HG03060 (cell line): ENCODE data around the gene NR3C2.

Source experiments
- ATAC-seq: cut with Tn5 transposase; IDR thresholded peaks from one replicate; pipeline ENCODE4 v1.9.1; 2021; ENCODE audit warnings: low read depth, moderate number of reproducible peaks; ENCODE audit not compliant: unreplicated experiment

The NR3C2 gene

DNA sequence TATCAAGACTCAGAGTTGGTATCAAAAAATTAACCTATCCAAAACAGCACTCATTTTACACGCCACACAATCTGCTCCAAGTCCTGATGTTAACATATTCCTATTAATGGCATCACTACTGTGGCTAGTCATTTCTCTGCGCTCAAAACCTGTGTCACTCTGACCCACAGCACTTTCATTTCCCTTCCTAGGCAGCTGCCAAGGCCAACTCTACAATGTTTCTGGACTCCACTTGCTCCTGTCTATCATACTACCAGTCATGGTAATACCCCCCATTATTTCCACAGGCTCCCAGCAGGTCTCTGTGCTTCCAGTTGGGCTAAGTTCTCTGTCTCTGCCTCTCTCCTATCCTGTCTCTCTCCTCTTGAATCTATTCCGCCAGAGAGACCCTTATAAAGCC is 323.6 kb downstream of the NR3C2 start:
- peak; percentile 46 for ATAC-seq

DNA sequence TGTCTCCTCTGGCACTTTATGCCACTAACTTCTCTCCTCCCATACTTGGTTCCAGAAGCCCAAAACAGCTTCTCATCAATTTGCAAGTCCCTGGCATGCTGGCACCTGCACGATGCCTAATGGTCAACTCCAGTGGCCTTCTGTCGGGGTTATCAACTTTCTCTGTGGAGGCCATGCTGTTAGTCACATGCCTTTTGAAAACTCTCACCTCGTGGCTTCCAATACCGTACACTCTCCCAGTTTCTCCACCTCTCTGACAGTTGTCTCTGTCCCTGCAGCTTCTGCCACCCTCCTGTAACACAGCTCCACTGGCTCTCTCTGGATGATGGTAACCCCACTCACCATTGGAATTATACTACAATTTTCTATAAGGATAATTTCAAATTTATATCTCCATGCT is 324.0 kb downstream of the NR3C2 start:
- ATAC-seq: no peak

- no peak for ATAC-seq
Observed at GRCh38 chr4:148116969-148117368, 325.2 kb downstream of the NR3C2 start.

DNA sequence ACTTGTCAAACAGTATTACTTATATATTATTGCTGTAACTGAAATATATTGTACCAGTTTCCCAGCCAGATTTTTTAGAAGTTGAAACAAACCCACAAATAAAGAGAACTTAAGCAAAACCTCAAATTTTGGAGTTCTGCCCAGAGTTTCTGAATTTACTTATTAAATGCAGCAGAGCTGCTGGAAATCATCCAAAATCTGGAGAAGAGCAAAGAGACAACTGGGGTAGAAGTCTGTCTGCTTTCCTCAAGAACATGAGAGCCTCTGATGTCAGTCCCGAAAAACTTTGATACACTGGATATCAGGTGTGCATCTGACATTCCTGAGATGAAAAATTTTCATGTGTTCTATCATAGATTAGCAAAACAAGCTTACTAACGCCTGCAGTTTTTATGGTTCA is 325.9 kb downstream of the NR3C2 start:
- ATAC-seq: no peak

- no peak for ATAC-seq
Observed at GRCh38 chr4:148114436-148114835, 327.8 kb downstream of the NR3C2 start.

- no peak for ATAC-seq
Observed at GRCh38 chr4:148112231-148112982, 329.8 kb downstream of the NR3C2 start.

- no peak for ATAC-seq
Observed at GRCh38 chr4:148110169-148110568, 332.0 kb downstream of the NR3C2 start.

DNA sequence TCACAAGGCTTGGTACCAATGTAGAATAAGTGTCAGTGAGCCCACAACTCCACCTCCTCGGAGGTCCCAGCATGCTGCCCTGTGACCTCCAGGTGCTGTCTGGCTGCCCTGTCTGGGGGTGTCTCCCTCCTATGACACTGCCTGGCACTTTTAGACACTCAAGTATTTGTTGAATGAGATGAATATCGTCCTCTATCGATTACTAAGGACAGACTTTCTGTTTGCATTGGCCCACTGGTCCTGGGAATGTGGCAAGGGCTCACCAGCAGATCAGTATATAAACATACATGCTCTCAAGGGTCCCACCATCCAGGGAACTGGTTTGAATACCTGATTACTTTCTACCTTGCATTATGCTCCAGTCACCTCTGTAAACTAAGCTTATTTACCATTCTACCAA is 333.0 kb downstream of the NR3C2 start:
- no peak for ATAC-seq

DNA sequence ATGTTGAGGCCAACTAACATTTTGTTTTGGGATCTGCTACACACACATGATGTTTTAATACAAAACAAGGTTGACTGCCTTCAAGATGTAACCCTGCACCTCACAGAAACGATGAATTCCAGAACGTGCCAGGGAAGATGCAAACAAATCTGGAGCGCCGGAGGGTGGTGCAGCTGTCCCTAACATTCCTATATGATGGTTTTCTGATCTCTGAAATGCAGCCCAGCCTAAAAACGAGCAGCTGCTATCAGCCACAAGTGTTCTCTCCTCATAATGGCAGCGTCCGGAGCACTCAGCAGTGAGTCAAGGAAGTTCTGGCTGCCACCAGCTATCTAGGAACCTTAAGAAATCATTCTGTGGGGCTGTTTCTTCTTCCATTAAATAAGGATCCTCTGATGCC is 333.4 kb downstream of the NR3C2 start:
- ATAC-seq: no peak

- ATAC-seq: no peak
Observed at GRCh38 chr4:148103597-148104355, 338.4 kb downstream of the NR3C2 start.

- ATAC-seq: no peak
Observed at GRCh38 chr4:148101790-148102189, 340.4 kb downstream of the NR3C2 start.

GRCh38 chr4:148101235-148101634 is 341.0 kb downstream of the NR3C2 start:
- ATAC-seq: no peak

DNA sequence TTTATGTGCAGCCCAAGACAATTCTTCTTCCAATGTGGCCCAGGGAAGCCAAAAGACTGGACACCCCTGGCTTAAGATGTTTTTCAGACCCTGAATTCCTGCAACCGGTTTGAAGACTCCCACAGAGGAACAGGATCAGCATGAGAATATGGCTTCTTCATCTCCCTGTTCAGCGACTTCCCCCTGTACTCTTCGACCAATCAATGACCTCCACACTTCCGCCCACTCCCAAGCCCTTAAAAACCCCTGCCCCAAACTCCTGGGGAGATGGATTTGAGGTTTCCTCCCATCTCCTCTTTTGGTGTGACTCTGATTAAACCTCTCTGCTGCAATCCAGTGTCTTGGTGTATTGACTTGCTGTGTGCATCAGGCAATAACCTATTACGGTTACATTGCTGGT is 344.4 kb downstream of the NR3C2 start:
- ATAC-seq: no peak

DNA sequence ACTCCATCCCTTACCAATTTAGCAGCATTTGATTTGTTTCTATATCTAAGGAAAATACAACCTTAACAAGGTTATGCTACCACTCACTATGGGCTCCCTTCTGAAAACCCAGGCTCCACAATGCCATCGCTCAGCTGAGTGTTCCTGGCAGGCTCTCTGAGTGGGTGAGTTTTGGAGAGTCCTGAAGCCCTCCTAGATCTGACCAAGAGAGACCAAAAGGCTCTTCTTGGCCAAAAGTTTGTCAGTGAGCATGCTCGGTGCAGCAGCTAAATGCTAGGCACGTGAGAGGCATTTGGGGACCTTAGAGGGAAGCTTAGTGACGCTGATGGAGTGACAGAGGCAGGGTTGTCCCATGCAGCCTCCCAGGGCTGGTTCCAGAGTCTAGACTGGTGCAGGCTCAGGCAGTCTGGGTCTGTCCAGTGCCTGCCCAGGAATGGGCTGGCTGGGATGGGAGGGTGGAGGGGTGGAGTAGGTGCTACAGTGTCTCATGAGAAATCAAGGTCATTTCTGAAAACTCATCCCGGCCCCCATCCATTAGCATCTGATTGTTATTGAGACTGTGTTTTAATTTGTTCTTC is 346.8 kb downstream of the NR3C2 start:
- no peak for ATAC-seq

DNA sequence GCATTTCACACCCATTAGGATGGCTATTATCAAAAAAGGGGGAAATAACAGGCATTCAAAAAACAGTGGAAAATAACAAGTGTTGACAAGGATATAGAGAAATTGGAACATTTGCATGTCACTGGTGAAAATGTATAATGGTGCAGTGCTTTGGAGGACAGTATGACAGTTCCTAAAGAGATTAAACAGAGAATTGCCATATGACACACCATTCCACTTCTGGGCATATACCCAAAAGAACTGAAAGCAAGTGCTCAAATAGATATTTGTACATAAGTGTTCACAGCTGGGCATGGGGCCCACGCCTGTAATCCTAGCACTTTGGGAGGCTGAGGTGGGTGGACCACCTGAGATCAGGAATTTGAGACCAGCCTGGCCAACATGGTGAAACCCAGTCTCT is 348.1 kb downstream of the NR3C2 start:
- no peak for ATAC-seq

- ATAC-seq: no peak
Observed at GRCh38 chr4:148093065-148093464, 349.1 kb downstream of the NR3C2 start.

- ATAC-seq: no peak
Observed at GRCh38 chr4:148092316-148093014, 349.7 kb downstream of the NR3C2 start.

GRCh38 chr4:148091896-148092295 is 350.3 kb downstream of the NR3C2 start:
- no peak for ATAC-seq

DNA sequence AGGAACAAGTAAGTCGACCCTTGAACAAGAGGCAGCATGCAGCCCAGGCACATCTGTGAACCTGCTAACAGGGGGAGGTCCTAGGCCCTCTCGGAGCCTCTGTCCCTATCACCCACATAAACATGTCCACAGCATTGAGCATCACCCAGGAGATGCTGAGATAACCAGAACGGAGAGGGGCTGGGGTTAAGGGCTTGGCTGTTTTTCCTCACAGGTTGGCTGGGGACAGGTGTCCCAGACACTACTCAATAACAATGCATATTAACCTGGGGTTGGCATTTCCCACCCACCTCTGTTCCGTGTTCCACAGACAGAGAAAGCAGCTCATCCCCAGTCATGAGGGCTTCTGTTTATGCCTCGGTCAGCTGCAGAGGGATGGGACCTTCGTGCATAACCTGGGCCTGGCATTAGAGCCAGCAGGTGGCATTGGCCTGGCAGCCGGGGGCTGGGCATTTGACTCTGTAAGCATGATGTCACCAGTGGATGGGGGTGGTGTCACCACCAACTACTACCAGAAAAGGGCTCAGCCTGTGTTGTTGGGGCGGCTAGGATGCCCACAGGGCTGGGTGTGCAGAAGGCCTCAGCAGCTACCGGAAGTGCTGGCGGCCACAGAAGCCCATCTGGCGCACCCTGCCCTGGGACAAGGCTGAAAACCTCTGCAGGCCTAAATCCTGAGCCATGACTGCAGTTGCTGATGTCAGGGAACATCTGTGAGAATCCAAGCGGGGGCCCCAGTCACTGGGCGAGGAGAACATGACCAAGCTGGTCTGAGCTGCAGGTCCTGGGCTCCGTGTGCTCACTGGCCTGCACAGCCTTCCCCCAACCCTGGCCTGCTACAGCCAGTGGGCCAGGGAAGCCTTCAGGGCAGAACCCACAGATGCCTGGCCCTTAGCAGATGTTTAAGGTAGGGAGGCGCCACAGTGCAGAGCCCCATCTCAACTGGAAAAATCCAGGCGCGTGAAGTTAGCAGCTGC is 351.4 kb downstream of the NR3C2 start:
- ATAC-seq: no peak

DNA sequence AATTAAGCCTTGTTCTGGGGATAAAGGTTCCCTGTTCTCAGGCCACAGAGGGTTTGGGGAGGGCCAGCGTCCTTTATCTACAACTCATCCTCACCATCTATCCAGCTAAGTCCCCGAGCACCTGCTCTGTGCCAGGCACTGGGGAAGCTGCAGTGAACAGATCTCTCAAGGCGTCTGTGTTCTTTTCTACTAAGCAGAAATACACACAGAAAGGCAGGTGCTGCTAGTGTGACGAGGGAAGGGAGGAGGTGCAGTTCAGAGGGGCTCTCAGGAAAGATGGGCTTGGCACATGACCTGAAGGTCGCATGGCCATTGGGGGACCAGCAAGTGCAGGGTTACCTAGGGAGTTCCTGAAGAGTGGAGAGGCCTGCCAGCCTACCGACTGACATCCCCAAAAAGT is 352.2 kb downstream of the NR3C2 start:
- no peak for ATAC-seq
